AG10803 (cell line): Measurements from ENCODE around the gene COL6A2.
A peak's percentile ranks its signal among the peaks of the same experiment; 100 is the strongest.
"Not testable (repeated sequence)": the region's sequence is repeated elsewhere in the genome, so short reads cannot be mapped to it uniquely, and the experiment has no call there.

Experiments
- DNase-seq: peaks from one replicate; pipeline ENCODE4 v3.0.0; 2010; ENCODE audit warnings: low read depth
- H3K4me3 ChIP-seq: 2 replicates; pipeline ENCODE4 v1.5.1; 2011; ENCODE audit warnings: mild to moderate bottlenecking, low read length, control low read depth
- CTCF ChIP-seq: conservative IDR thresholded peaks from 2 replicates; pipeline ENCODE4 v1.5.1; 2011; ENCODE audit warnings: mild to moderate bottlenecking, low read length, control low read depth, inconsistent platforms

The COL6A2 gene

GRCh38 chr21:46161633-46162592, 64.0 kb downstream of the COL6A2 start:
- no peak overlapping the region for H3K4me3 ChIP-seq
- TF ChIP-seq CTCF: no peak
- no peak for DNase-seq

- no peak for TF ChIP-seq CTCF
- H3K4me3 ChIP-seq: no peak overlapping the region
- DNase-seq: no peak
Observed at GRCh38 chr21:46163380-46163779, 65.5 kb downstream of the COL6A2 start.

- H3K4me3 ChIP-seq: no peak overlapping the region
- no peak for TF ChIP-seq CTCF
- DNase-seq: no peak
Observed at GRCh38 chr21:46165098-46165497, 67.2 kb downstream of the COL6A2 start.

- no peak for TF ChIP-seq CTCF
- no peak overlapping the region for H3K4me3 ChIP-seq
- no peak for DNase-seq
Observed at GRCh38 chr21:46168238-46168637, 70.3 kb downstream of the COL6A2 start.

GRCh38 chr21:46168659-46169386, 70.9 kb downstream of the COL6A2 start:
- no peak for TF ChIP-seq CTCF
- DNase-seq: no peak

GRCh38 chr21:46170436-46171193, 72.7 kb downstream of the COL6A2 start:
- not testable (repeated sequence) for DNase-seq, H3K4me3 ChIP-seq

More at GRCh38 chr21:46168659-46169386, 70.9 kb downstream of the COL6A2 start:
- no peak overlapping the region for H3K4me3 ChIP-seq

- DNase-seq: peak; percentile 38
- H3K4me3 ChIP-seq: no peak overlapping the region
- TF ChIP-seq CTCF: no peak
Observed at GRCh38 chr21:46171585-46171984, 73.7 kb downstream of the COL6A2 start.
